NB4 (cell line): ENCODE results near the gene OGFOD2.

Source experiments
- CTCF ChIP-seq: IDR thresholded peaks from one replicate; pipeline ENCODE4 v1.5.1; 2012; ENCODE audit warnings: low read depth, low read length
- MAX ChIP-seq: IDR thresholded peaks from 2 replicates; pipeline ENCODE4 v1.6.1; 2011; ENCODE audit warnings: low read depth, low read length

GRCh38 chr12:122977655-122978392 lies 2.8 kb downstream of the OGFOD2 start:
- TF ChIP-seq CTCF (no peak), MAX (no peak)
